SJSA1 (cell line): ENCODE results near the gene PCDHB14. TPM values are rescaled to one million over a fixed set of nuclear protein-coding genes. Genes with fewer than 3 reads are reported as not detected.

Experiments used
- DNase-seq, 2 experiments: peaks; one replicate each; pipeline ENCODE4 v3.0.0-alpha.2; 2015 to 2020; ENCODE audit warnings: low spot score in 2 of 2, low read depth in 1 of 2
- H3K27ac ChIP-seq: fragments of 250-450 bp; sonication (Bioruptor Pico); 2 replicates; pipeline ENCODE4 v1.5.1; 2020; ENCODE audit warnings: mild to moderate bottlenecking, moderate library complexity
- H3K27me3 ChIP-seq: fragments of 250-450 bp; sonication (Bioruptor Pico); replicated peaks from 2 replicates; pipeline ENCODE4 v1.5.1; 2020; ENCODE audit warnings: mild to moderate bottlenecking, moderate library complexity
- H3K36me3 ChIP-seq: fragments of 250-450 bp; sonication (Bioruptor Pico); 2 replicates; pipeline ENCODE4 v1.5.1; 2020; ENCODE audit warnings: mild to moderate bottlenecking
- H3K4me1 ChIP-seq: fragments of 250-450 bp; sonication (Bioruptor Pico); replicated peaks from 2 replicates; pipeline ENCODE4 v1.6.1; 2021; ENCODE audit warnings: mild to moderate bottlenecking
- H3K4me3 ChIP-seq: fragments of 250-450 bp; sonication (Bioruptor Pico); 2 replicates; pipeline ENCODE4 v1.5.1; 2020; ENCODE audit warnings: mild to moderate bottlenecking
- H3K9me3 ChIP-seq: fragments of 250-450 bp; sonication (Bioruptor Pico); replicated peaks from 2 replicates; pipeline ENCODE4 v1.5.1; 2020; ENCODE audit warnings: mild to moderate bottlenecking
- total RNA-seq: library from RNA; depleted of rRNA; stranded (reverse); fragments of >200 nt; shearing (Covaris generic); gene quantifications from 2 replicates; pipeline ENCODE4 v1.2.3, GENCODE V29; 2014; rRNA removed

PCDHB14 gene
- total RNA-seq, 1 experiment from 2014 or later = 28.4 TPM

GRCh38 chr5:141269195-141269594, 46.1 kb downstream of the PCDHB14 start:
- H3K4me1 ChIP-seq = no peaks in the 10 kb centered on the region
- no peak for DNase-seq

DNA sequence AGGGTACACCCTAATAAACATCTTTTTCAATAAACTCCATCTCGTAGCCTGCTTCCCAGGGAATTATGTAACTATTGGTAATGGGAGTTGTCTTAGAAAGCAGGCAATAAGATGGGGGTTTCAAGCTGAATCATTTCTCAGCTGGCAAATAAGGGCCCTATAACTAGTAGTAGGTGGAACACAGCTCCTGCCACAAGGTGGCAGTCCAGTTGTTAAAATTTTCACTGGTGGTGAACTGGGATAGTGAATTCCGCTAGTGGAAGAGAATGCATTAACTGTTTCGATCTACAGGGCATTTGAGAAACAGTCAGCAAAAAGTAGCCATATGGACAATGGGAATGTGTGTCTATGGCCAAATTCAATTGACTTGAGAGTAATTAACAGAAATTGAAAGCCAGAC, 49.8 kb downstream of the PCDHB14 start:
- Histone ChIP-seq H3K36me3 (no peaks in the 10 kb centered on the region), H3K4me3 (no peak overlapping the region), H3K9me3 (peaks cover 47% of the 10 kb centered on the region), H3K4me1 (no peaks in the 10 kb centered on the region), H3K27me3 (no peaks in the 10 kb centered on the region), H3K27ac (no peak overlapping the region)
- no peak for DNase-seq

More at GRCh38 chr5:141269195-141269594, 46.1 kb downstream of the PCDHB14 start:
- H3K36me3 ChIP-seq = no peaks in the 10 kb centered on the region
- H3K27ac ChIP-seq = no peak overlapping the region
- H3K27me3 ChIP-seq = no peaks in the 10 kb centered on the region
- no peak overlapping the region for H3K4me3 ChIP-seq
- peaks cover 57% of the 10 kb centered on the region for H3K9me3 ChIP-seq

Other genes with a start within 250 kb of the PCDHB14 start
- not detected in 2 replicates for gene PCDHB1, start 172.0 kb upstream of the PCDHB14 start, total RNA-seq
- gene PCDHB2, start 128.7 kb upstream of the PCDHB14 start, total RNA-seq = 5.4 and 7.6 TPM in 2 replicates
- 0.37 and 1.2 TPM in 2 replicates for gene PCDHB3, start 122.9 kb upstream of the PCDHB14 start, total RNA-seq
- 0.32 TPM in 1 of 2 replicates, not detected in the other for gene PCDHB4, start 101.5 kb upstream of the PCDHB14 start, total RNA-seq
- gene PCDHB5, start 88.1 kb upstream of the PCDHB14 start, total RNA-seq = 25.2 and 27.3 TPM in 2 replicates
- gene PCDHB6, start 73.3 kb upstream of the PCDHB14 start, total RNA-seq = 0.29 and 0.50 TPM in 2 replicates
- gene PCDHB7, start 50.7 kb upstream of the PCDHB14 start, total RNA-seq = 0.85 and 0.87 TPM in 2 replicates
- 0.75 and 1.8 TPM in 2 replicates for gene PCDHB8, start 45.6 kb upstream of the PCDHB14 start, total RNA-seq
- gene PCDHB16, start 41.0 kb upstream of the PCDHB14 start, total RNA-seq = 11.9 and 16.3 TPM in 2 replicates
- 2.7 and 3.8 TPM in 2 replicates for gene PCDHB9, start 36.2 kb upstream of the PCDHB14 start, total RNA-seq
- 3.3 and 4.7 TPM in 2 replicates for gene PCDHB10, start 31.0 kb upstream of the PCDHB14 start, total RNA-seq
- gene PCDHB11, start 23.7 kb upstream of the PCDHB14 start, total RNA-seq = 0.34 TPM in 1 of 2 replicates, not detected in the other
- 1.8 and 6.2 TPM in 2 replicates for gene PCDHB12, start 14.6 kb upstream of the PCDHB14 start, total RNA-seq
- gene PCDHB13, start 9.4 kb upstream of the PCDHB14 start, total RNA-seq = 1.3 and 1.7 TPM in 2 replicates
- gene PCDHB15, start 22.1 kb downstream of the PCDHB14 start, total RNA-seq = 0.74 and 1.0 TPM in 2 replicates
- gene SLC25A2, start 80.7 kb downstream of the PCDHB14 start, total RNA-seq = 0.11 and 0.75 TPM in 2 replicates
- 147 and 154 TPM in 2 replicates for gene TAF7, start 97.4 kb downstream of the PCDHB14 start, total RNA-seq
- gene PCDHGA1, start 107.2 kb downstream of the PCDHB14 start, total RNA-seq = 2.2 and 3.1 TPM in 2 replicates
- gene PCDHGA2, start 115.4 kb downstream of the PCDHB14 start, total RNA-seq = 1.2 and 2.1 TPM in 2 replicates
- gene PCDHGA3, start 120.5 kb downstream of the PCDHB14 start, total RNA-seq = 0.26 TPM in 1 of 2 replicates, not detected in the other
- 0.79 TPM in 1 of 2 replicates, not detected in the other for gene PCDHGB1, start 126.8 kb downstream of the PCDHB14 start, total RNA-seq
- gene PCDHGA4, start 131.7 kb downstream of the PCDHB14 start, total RNA-seq = 1.2 and 1.7 TPM in 2 replicates
- 3.8 TPM in 1 of 2 replicates, not detected in the other for gene PCDHGB2, start 136.7 kb downstream of the PCDHB14 start, total RNA-seq
- gene PCDHGA5, start 140.8 kb downstream of the PCDHB14 start, total RNA-seq = 0.76 and 1.8 TPM in 2 replicates
- gene PCDHGB3, start 146.9 kb downstream of the PCDHB14 start, total RNA-seq = 1.1 TPM in 1 of 2 replicates, not detected in the other
- 0.38 and 1.4 TPM in 2 replicates for gene PCDHGA6, start 150.5 kb downstream of the PCDHB14 start, total RNA-seq
- gene PCDHGA7, start 159.4 kb downstream of the PCDHB14 start, total RNA-seq = 0.82 and 0.91 TPM in 2 replicates
- gene PCDHGB4, start 164.4 kb downstream of the PCDHB14 start, total RNA-seq = 0.09 and 0.18 TPM in 2 replicates
- gene PCDHGA8, start 169.3 kb downstream of the PCDHB14 start, total RNA-seq = 0.32 and 1.1 TPM in 2 replicates
- gene PCDHGB5, start 174.6 kb downstream of the PCDHB14 start, total RNA-seq = 1.1 and 3.6 TPM in 2 replicates
- gene PCDHGA9, start 179.4 kb downstream of the PCDHB14 start, total RNA-seq = 0.55 TPM in 1 of 2 replicates, not detected in the other
- gene PCDHGB6, start 184.7 kb downstream of the PCDHB14 start, total RNA-seq = 1.2 and 1.3 TPM in 2 replicates
- 1.2 and 2.9 TPM in 2 replicates for gene PCDHGA10, start 189.6 kb downstream of the PCDHB14 start, total RNA-seq
- 1.8 and 2.6 TPM in 2 replicates for gene PCDHGB7, start 194.3 kb downstream of the PCDHB14 start, total RNA-seq
- 0.22 and 0.32 TPM in 2 replicates for gene PCDHGA11, start 197.7 kb downstream of the PCDHB14 start, total RNA-seq
- gene PCDHGA12, start 207.2 kb downstream of the PCDHB14 start, total RNA-seq = 0.34 TPM in 1 of 2 replicates, not detected in the other